GM19328 (cell line): ENCODE data around the gene ACBD6.

Experiments used
- ATAC-seq: cut with Tn5 transposase; IDR thresholded peaks from one replicate; pipeline ENCODE4 v1.9.1; 2021; ENCODE audit warnings: mild to moderate bottlenecking, moderate library complexity; ENCODE audit not compliant: unreplicated experiment

The ACBD6 gene

GRCh38 chr1:180244840-180245239 lies 257.5 kb downstream of the ACBD6 start:
- no peak for ATAC-seq

GRCh38 chr1:180243517-180244221 lies 258.7 kb downstream of the ACBD6 start:
- no peak for ATAC-seq

- no peak for ATAC-seq
Observed at GRCh38 chr1:180241716-180242544, 260.4 kb downstream of the ACBD6 start.

- no peak for ATAC-seq
Observed at GRCh38 chr1:180239145-180240096, 263.0 kb downstream of the ACBD6 start.

GRCh38 chr1:180238675-180239074 lies 263.7 kb downstream of the ACBD6 start:
- ATAC-seq = no peak
